ENCODE results near the gene ABCC6.

Gene ABCC6

DNA sequence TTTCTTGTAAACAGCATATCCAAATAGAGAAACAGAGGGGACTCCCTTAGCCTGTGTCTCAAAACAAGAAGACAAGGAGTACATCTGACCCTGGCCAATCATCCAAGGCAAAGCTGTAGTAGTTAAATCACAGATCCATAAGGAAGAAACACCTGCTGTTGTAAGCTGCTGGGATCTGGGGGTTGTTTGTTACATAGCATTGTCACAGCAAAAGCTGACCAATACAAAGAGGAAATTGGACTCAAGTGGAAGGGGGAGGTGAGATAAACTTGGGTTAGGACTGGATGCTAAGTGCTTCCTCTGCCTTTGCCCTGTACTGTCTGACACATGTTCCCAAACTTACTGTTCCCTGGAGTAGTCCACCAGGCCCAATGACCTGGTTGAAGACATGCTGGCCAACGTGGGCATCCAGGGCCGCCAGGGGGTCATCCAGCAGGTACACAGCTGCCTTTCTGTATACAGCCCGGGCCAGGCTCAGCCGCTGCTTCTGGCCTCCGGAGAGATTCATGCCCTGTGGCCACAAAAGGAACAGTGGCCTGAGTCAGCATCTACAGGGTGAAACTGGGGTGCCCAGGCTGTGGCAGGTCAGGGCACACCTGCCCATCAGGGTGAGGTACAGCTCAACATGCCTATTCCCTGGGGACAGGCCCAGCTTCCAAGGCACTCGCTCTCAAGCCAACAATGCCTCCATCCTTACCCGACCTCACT is 44.7 kb downstream of the ABCC6 start:
- intact Hi-C loops (cut with DNase I; ENCODE audit: low total_unique reads) = no loop called here
- no peak for DNase-seq
- no peaks in the 10 kb centered on the region for H3K4me1 ChIP-seq

GRCh38 chr16:16176328-16176727 is 47.0 kb downstream of the ABCC6 start:
- no peak for TF ChIP-seq CTCF (IDR thresholded peaks at IDR 0.05)
- Histone ChIP-seq H3K27me3 (no peaks in the 10 kb centered on the region), H3K36me3 (peaks cover 6 to 11% (median 7%) of the 10 kb centered on the region in 3 donors), H3K27ac (no peak overlapping the region), H3K9me3 (no peaks in the 10 kb centered on the region), H3K4me3 (no peak overlapping the region), H3K4me1 (no peaks in the 10 kb centered on the region)
- DNase-seq = no peak
- intact Hi-C loops (cut with DNase I; ENCODE audit: low total_unique reads) = no loop called here

More for the DNA sequence above, 44.7 kb downstream of the ABCC6 start:
- Histone ChIP-seq H3K9me3 (no peaks in the 10 kb centered on the region), H3K27ac (no peak overlapping the region), H3K4me3 (no peak overlapping the region), H3K36me3 (peaks cover 6 to 11% (median 7%) of the 10 kb centered on the region in 3 donors), H3K27me3 (peaks cover 0 to 4% of the 10 kb centered on the region in 2 donors)
- TF ChIP-seq CTCF (IDR thresholded peaks at IDR 0.05) = no peak

DNA sequence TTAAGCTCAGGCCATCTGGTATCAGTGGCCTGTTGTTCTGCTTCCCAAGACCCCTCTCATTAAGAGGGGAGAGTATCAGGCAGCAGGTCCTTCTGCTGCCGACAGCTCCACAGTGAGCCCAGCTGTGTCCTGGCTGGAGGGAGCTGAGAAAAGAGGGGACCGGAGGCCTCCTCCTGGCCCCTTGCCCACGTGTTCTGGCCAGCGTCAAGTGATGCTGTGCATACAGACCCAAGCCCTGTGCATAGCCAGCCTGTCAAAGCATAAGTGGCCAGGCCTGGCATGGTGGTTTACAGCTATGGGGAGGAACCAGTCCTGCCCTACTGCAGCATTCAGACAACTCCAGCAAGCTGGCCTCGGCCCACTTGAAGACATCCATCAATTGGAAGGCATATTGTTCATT is 48.0 kb downstream of the ABCC6 start:
- intact Hi-C loops (cut with DNase I; ENCODE audit: low total_unique reads) = no loop called here
- Histone ChIP-seq H3K4me3 (no peak overlapping the region), H3K9me3 (no peaks in the 10 kb centered on the region), H3K27me3 (no peaks in the 10 kb centered on the region), H3K4me1 (no peaks in the 10 kb centered on the region), H3K36me3 (peaks cover 6 to 11% (median 7%) of the 10 kb centered on the region in 3 donors), H3K27ac (no peak overlapping the region)
- DNase-seq = no peak
- no peak for TF ChIP-seq CTCF (IDR thresholded peaks at IDR 0.05)

- Histone ChIP-seq H3K36me3 (peaks cover 7 to 15% (median 11%) of the 10 kb centered on the region in 3 donors), H3K9me3 (no peaks in the 10 kb centered on the region), H3K4me1 (no peaks in the 10 kb centered on the region), H3K4me3 (no peak overlapping the region), H3K27me3 (no peaks in the 10 kb centered on the region), H3K27ac (no peak overlapping the region)
- no peak for DNase-seq
- intact Hi-C loops (cut with DNase I; ENCODE audit: low total_unique reads) = no loop called here
- no peak for TF ChIP-seq CTCF (IDR thresholded peaks at IDR 0.05)
Observed at GRCh38 chr16:16172991-16173390, 50.3 kb downstream of the ABCC6 start.

GRCh38 chr16:16171332-16171919 is 51.9 kb downstream of the ABCC6 start:
- H3K27ac ChIP-seq = no peak overlapping the region
- peaks cover 6 to 8% (median 7%) of the 10 kb centered on the region in 3 donors for H3K36me3 ChIP-seq
- no peak for DNase-seq
- no peak for TF ChIP-seq CTCF (IDR thresholded peaks at IDR 0.05)
- intact Hi-C loops (cut with DNase I; ENCODE audit: low total_unique reads) = no loop called here
- H3K4me3 ChIP-seq = no peak overlapping the region
- no peaks in the 10 kb centered on the region for H3K9me3 ChIP-seq
- H3K27me3 ChIP-seq = no peaks in the 10 kb centered on the region
- H3K4me1 ChIP-seq = no peaks in the 10 kb centered on the region
